K562 (cell line): ENCODE measurements around the gene TRNAU1AP. TPM values are rescaled to one million over a fixed set of nuclear protein-coding genes. Genes with fewer than 3 reads are reported as not detected.

ENCODE experiments used
- DNMT1 ChIP-seq: fragments of 450-650 bp; IDR thresholded peaks from 2 replicates; pipeline ENCODE4 v1.6.1; 2016; ENCODE audit warnings: antibody characterized with exemption, mild to moderate bottlenecking
- GMEB1 ChIP-seq: fragments of 250-450 bp; sonication (Bioruptor Pico); IDR thresholded peaks from 2 replicates; pipeline ENCODE4 v1.4.0; 2020; ENCODE audit warnings: mild to moderate bottlenecking
- MCM5 ChIP-seq: fragments of 450-650 bp; IDR thresholded peaks from 2 replicates; pipeline ENCODE4 v1.6.1; 2016; ENCODE audit warnings: low read depth
- STAT5B ChIP-seq: fragments of 250-450 bp; sonication (Bioruptor Pico); IDR thresholded peaks from 2 replicates; pipeline ENCODE4 v1.8.0; 2021; ENCODE audit warnings: mild to moderate bottlenecking, inconsistent platforms
- ZFP36 ChIP-seq: fragments of 150-350 bp; IDR thresholded peaks from 2 replicates; pipeline ENCODE4 v1.6.1; 2018; ENCODE audit warnings: low read length, low read depth; ENCODE audit not compliant: partially characterized antibody
- ZFX ChIP-seq: sonication (generic); formaldehyde crosslinking; IDR thresholded peaks from 2 replicates; pipeline ENCODE4 v1.8.0; 2022; ENCODE audit warnings: mild to moderate bottlenecking, missing genetic modification reagents, moderate library complexity
- ZNF12 ChIP-seq: sonication (generic); formaldehyde crosslinking; IDR thresholded peaks from 2 replicates; pipeline ENCODE4 v1.4.0; 2020; ENCODE audit warnings: mild to moderate bottlenecking, missing genetic modification reagents
- ZNF140 ChIP-seq: fragments of 250-450 bp; sonication (Bioruptor Pico); IDR thresholded peaks from 2 replicates; pipeline ENCODE4 v1.8.0; 2021; ENCODE audit warnings: moderate library complexity, mild to moderate bottlenecking, inconsistent platforms
- ZNF76 ChIP-seq: fragments of 250-450 bp; sonication (Bioruptor Pico); IDR thresholded peaks from 2 replicates; pipeline ENCODE4 v1.4.0; 2020; ENCODE audit warnings: mild to moderate bottlenecking, moderate library complexity, borderline replicate concordance
- polyA plus RNA-seq, 8 experiments: library from polyadenylated mRNA; depleted of rRNA in 4 of 8; stranded (reverse) in 5 of 8; unstranded in 3 of 8; fragments of >200 nt; fragmentation: Nextera tagmentation in 2 of 8; fragmentation: Illumina TruSeq in 1 of 8; extraction: Ambion mirVana in 2 of 8; extraction: Trizol in 1 of 8; gene quantifications; 2 replicates each; pipeline versions ENCODE4 v1.2.1 to v1.2.3, GENCODE V29; 2011 to 2014; ENCODE audit warnings: inconsistent platforms in 1 of 8, missing spikeins in 1 of 8
- total RNA-seq, 7 experiments: library from RNA; depleted of rRNA in 6 of 7; stranded (reverse); fragments of >200 nt in 6 of 7; fragmentation: Illumina TruSeq in 2 of 7; extraction: Trizol in 2 of 7; gene quantifications; 2 replicates each; pipeline versions ENCODE4 v1.2.1 to v1.2.3, GENCODE V29; 2011 to 2021; ENCODE audit warnings: low replicate concordance in 1 of 7
- TF ChIP-seq, protein P1 (sequence below), 2 experiments: fragments of 450-650 bp; IDR thresholded peaks; 2 replicates each; pipeline ENCODE4 v1.6.1; 2016; ENCODE audit warnings: mild to moderate bottlenecking in 2 of 2, borderline replicate concordance in 1 of 2, low read depth in 1 of 2, moderate library complexity in 1 of 2
- TF ChIP-seq, protein P2 (sequence below): fragments of 200-800 bp; sonication (Bioruptor generic); IDR thresholded peaks from 2 replicates; pipeline ENCODE4 v1.6.1; 2017; ENCODE audit warnings: missing genetic modification characterization, missing compliant biosample characterization

Gene TRNAU1AP
- total and polyA plus RNA-seq, 9 of the 15 experiments (the other 6 are each of a cell fraction or from before 2014, with no cell fraction given): 34.9 to 110 (median 46.3) TPM

DNA sequence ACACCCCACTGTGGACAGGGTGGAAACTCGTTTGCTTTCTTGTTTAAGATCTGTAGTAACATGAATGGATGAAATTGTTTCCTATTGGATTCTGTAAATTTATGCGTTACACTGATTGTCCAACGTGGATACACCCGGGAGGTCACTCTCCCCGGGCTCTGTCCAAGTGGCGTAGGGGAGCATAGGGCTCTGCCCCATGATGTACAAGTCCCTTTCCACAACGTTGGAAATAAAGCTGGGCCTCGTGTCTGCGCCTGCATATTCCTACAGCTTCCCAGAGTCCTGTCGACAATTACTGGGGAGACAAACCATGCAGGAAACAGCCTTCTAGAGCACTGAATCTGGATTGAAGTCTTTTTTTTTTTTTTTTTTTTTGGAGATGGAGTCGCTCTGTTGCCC is 45.6 kb upstream of the TRNAU1AP start (continued):
- TF ChIP-seq, protein P1, sequence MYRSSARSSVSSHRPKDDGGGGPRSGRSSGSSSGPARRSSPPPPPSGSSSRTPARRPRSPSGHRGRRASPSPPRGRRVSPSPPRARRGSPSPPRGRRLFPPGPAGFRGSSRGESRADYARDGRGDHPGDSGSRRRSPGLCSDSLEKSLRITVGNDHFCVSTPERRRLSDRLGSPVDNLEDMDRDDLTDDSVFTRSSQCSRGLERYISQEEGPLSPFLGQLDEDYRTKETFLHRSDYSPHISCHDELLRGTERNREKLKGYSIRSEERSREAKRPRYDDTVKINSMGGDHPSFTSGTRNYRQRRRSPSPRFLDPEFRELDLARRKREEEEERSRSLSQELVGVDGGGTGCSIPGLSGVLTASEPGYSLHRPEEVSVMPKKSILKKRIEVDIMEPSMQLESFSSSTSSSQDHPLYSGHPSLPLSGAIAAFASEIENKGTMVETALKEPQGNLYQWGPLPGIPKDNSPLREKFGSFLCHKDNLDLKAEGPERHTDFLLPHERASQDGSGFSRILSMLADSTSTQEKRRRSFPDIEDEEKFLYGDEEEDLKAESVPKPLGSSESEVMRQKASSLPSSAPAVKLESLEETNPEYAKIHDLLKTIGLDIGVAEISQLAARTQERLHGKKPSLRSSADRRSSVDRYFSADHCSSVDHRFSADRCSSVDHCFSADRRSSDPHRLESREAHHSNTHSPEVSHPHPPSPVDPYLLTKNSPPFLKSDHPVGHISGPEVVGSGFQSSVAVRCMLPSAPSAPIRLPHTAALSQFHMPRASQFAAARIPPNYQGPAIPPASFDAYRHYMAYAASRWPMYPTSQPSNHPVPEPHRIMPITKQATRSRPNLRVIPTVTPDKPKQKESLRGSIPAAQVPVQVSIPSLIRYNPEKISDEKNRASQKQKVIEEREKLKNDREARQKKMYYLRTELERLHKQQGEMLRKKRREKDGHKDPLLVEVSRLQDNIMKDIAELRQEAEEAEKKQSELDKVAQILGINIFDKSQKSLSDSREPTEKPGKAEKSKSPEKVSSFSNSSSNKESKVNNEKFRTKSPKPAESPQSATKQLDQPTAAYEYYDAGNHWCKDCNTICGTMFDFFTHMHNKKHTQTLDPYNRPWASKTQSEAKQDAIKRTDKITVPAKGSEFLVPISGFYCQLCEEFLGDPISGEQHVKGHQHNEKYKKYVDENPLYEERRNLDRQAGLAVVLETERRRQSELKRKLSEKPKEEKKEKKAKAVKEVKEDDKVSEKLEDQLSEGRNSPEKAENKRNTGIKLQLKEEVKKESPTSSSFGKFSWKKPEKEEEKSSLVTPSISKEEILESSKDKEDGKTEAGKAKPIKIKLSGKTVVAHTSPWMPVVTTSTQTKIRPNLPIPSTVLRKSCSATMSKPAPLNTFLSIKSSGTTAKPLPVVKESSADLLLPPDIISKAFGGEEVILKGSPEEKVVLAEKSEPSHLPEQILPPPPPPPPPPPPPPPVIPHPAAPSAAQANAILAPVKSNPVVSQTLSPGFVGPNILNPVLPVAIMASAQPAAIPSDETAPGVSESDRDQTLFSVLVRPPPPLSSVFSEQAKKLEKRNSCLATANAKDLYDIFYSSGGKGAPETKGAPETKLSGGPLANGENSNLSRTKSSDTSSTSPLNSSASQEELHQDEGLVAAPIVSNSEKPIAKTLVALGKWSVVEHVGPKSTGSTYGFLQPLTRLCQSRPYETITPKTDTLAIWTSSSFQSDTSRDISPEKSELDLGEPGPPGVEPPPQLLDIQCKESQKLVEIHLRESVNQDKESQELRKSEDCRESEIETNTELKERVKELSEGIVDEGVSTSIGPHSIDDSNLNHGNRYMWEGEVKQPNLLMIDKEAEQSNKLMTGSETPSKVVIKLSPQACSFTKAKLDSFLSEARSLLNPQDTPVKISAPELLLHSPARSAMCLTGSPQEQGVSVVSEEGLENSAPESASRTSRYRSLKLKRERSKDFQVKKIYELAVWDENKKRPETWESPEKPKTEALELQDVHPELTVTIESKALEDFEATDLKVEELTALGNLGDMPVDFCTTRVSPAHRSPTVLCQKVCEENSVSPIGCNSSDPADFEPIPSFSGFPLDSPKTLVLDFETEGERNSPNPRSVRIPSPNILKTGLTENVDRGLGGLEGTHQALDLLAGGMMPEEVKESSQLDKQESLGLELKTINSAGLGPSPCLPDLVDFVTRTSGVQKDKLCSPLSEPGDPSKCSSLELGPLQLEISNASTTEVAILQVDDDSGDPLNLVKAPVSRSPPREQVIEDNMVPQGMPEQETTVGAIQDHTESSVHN (IDR thresholded peaks at IDR 0.05; ENCODE audit: borderline replicate concordance in 1 of 2, low read depth in 1 of 2): no peak
- TF ChIP-seq ZNF76 (no peak), ZNF12 (CRISPR knock-in tag) (no peak), ZFX (CRISPR knock-in tag) (no peak), ZNF140 (CRISPR knock-in tag) (no peak), ZFP36 (no peak), MCM5 (no peak), GMEB1 (CRISPR knock-in tag) (no peak), DNMT1 (no peak), STAT5B (CRISPR knock-in tag) (no peak)
- TF ChIP-seq, protein P2, sequence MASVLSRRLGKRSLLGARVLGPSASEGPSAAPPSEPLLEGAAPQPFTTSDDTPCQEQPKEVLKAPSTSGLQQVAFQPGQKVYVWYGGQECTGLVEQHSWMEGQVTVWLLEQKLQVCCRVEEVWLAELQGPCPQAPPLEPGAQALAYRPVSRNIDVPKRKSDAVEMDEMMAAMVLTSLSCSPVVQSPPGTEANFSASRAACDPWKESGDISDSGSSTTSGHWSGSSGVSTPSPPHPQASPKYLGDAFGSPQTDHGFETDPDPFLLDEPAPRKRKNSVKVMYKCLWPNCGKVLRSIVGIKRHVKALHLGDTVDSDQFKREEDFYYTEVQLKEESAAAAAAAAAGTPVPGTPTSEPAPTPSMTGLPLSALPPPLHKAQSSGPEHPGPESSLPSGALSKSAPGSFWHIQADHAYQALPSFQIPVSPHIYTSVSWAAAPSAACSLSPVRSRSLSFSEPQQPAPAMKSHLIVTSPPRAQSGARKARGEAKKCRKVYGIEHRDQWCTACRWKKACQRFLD (CRISPR knock-in tag): no peak
